ENCODE data around the gene ALDH3B1. TPM values are rescaled to one million over a fixed set of nuclear protein-coding genes. Genes with fewer than 3 reads are reported as not detected.

Gene ALDH3B1
- total RNA-seq, 3 donors from 2014 or later, result 8.6 to 18.9 (median 11.5) TPM

GRCh38 chr11:68014157-68014946 is 4.2 kb downstream of the ALDH3B1 start:
- H3K4me1 ChIP-seq (ENCODE audit: low read depth), result peaks cover 40% of the 10 kb centered on the region
- intact Hi-C loops (cut with DNase I, micrococcal nuclease), result no loop called here
- no peaks in the 10 kb centered on the region for H3K9me3 ChIP-seq
- no peak for TF ChIP-seq CTCF (IDR thresholded peaks at IDR 0.05)
- H3K4me3 ChIP-seq, result no peak overlapping the region
- no peaks in the 10 kb centered on the region for H3K36me3 ChIP-seq (ENCODE audit: low read depth)
- DNase-seq (peak; percentile 75 to 83 (median 79)), ATAC-seq (peak; percentile 65)

GRCh38 chr11:68014947-68015447 is 4.9 kb downstream of the ALDH3B1 start:
- DNase-seq, result peak in 1 of 3 donors; percentile 59
- intact Hi-C loops (cut with DNase I, micrococcal nuclease), result no loop called here
- H3K9me3 ChIP-seq, result no peaks in the 10 kb centered on the region
- no peaks in the 10 kb centered on the region for H3K36me3 ChIP-seq (ENCODE audit: low read depth)
- ATAC-seq, result no peak
- no peak overlapping the region for H3K4me3 ChIP-seq
- peaks cover 33% of the 10 kb centered on the region for H3K4me1 ChIP-seq (ENCODE audit: low read depth)
- TF ChIP-seq CTCF (IDR thresholded peaks at IDR 0.05), result no peak

GRCh38 chr11:68015467-68015866 is 5.3 kb downstream of the ALDH3B1 start:
- intact Hi-C loops (cut with DNase I, micrococcal nuclease), result no loop called here
- TF ChIP-seq CTCF (IDR thresholded peaks at IDR 0.05), result no peak
- DNase-seq (no peak), ATAC-seq (no peak)
- Histone ChIP-seq H3K9me3 (no peaks in the 10 kb centered on the region), H3K36me3 (ENCODE audit: low read depth) (no peaks in the 10 kb centered on the region), H3K4me1 (ENCODE audit: low read depth) (peaks cover 29% of the 10 kb centered on the region), H3K4me3 (no peak overlapping the region)

GRCh38 chr11:68016161-68016903 is 6.2 kb downstream of the ALDH3B1 start:
- H3K4me1 ChIP-seq (ENCODE audit: low read depth), result peaks cover 21% of the 10 kb centered on the region
- intact Hi-C loops (cut with DNase I, micrococcal nuclease), result no loop called here
- no peak for DNase-seq

More at GRCh38 chr11:68016161-68016903, 6.2 kb downstream of the ALDH3B1 start:
- Histone ChIP-seq H3K36me3 (ENCODE audit: low read depth) (no peaks in the 10 kb centered on the region), H3K4me3 (no peak overlapping the region), H3K9me3 (no peaks in the 10 kb centered on the region)
- ATAC-seq, result no peak
- TF ChIP-seq CTCF (IDR thresholded peaks at IDR 0.05), result no peak
